ENCODE measurements around the gene CLCN5.

CLCN5 gene

GRCh38 chrX:49915361-49916222 is 6.8 kb upstream of the CLCN5 start:
- Histone ChIP-seq H3K4me3 (ENCODE audit: low read depth, low read length) (no peak overlapping the region), H3K36me3 (replicated peaks) (no peaks in the 10 kb centered on the region), H3K27ac (no peak overlapping the region), H3K27me3 (replicated peaks) (no peaks in the 10 kb centered on the region)
- DNase-seq = peak; percentile 32
- TF ChIP-seq CTCF (IDR thresholded peaks at IDR 0.05; ENCODE audit: low read depth, low read length, missing control alignments) = peak; percentile 91
- in situ Hi-C loops (cut with HindIII; ENCODE audit: low pct_ligation_motif_present, low sequenced_read_pairs) = no loop called here

- in situ Hi-C loops (cut with HindIII; ENCODE audit: low pct_ligation_motif_present, low sequenced_read_pairs) = no loop called here
- Histone ChIP-seq H3K4me3 (ENCODE audit: low read depth, low read length) (no peak overlapping the region), H3K27ac (no peak overlapping the region), H3K36me3 (replicated peaks) (no peaks in the 10 kb centered on the region), H3K27me3 (replicated peaks) (no peaks in the 10 kb centered on the region)
- peak; percentile 58 for DNase-seq
- TF ChIP-seq CTCF (IDR thresholded peaks at IDR 0.05; ENCODE audit: low read depth, low read length, missing control alignments) = peak; percentile 85
Measured at GRCh38 chrX:49919617-49920016, 2.8 kb upstream of the CLCN5 start.

GRCh38 chrX:49921109-49921508 is 1.3 kb upstream of the CLCN5 start:
- in situ Hi-C loops (cut with HindIII; ENCODE audit: low pct_ligation_motif_present, low sequenced_read_pairs) = no loop called here
- H3K27ac ChIP-seq = no peak overlapping the region
- H3K36me3 ChIP-seq (replicated peaks) = no peaks in the 10 kb centered on the region
- no peak overlapping the region for H3K4me3 ChIP-seq (ENCODE audit: low read depth, low read length)
- DNase-seq = no peak
- H3K27me3 ChIP-seq (replicated peaks) = no peaks in the 10 kb centered on the region
- TF ChIP-seq CTCF (IDR thresholded peaks at IDR 0.05; ENCODE audit: low read depth, low read length, missing control alignments) = no peak

GRCh38 chrX:49925176-49925575 is 2.8 kb downstream of the CLCN5 start:
- H3K27me3 ChIP-seq (replicated peaks) = no peaks in the 10 kb centered on the region
- no peaks in the 10 kb centered on the region for H3K36me3 ChIP-seq (replicated peaks)
- no peak for TF ChIP-seq CTCF (IDR thresholded peaks at IDR 0.05; ENCODE audit: low read depth, low read length, missing control alignments)
- H3K4me3 ChIP-seq (ENCODE audit: low read depth, low read length) = no peak overlapping the region
- no peak overlapping the region for H3K27ac ChIP-seq
- no peak for DNase-seq
- in situ Hi-C loops (cut with HindIII; ENCODE audit: low pct_ligation_motif_present, low sequenced_read_pairs) = no loop called here

GRCh38 chrX:49930039-49930438 is 7.6 kb downstream of the CLCN5 start:
- Histone ChIP-seq H3K27ac (no peak overlapping the region), H3K4me3 (ENCODE audit: low read depth, low read length) (no peak overlapping the region), H3K27me3 (replicated peaks) (no peaks in the 10 kb centered on the region), H3K36me3 (replicated peaks) (no peaks in the 10 kb centered on the region)
- no peak for DNase-seq
- TF ChIP-seq CTCF (IDR thresholded peaks at IDR 0.05; ENCODE audit: low read depth, low read length, missing control alignments) = no peak
- in situ Hi-C loops (cut with HindIII; ENCODE audit: low pct_ligation_motif_present, low sequenced_read_pairs) = no loop called here

GRCh38 chrX:49932791-49933190 is 10.4 kb downstream of the CLCN5 start:
- TF ChIP-seq CTCF (IDR thresholded peaks at IDR 0.05; ENCODE audit: low read depth, low read length, missing control alignments) = no peak
- in situ Hi-C loops (cut with HindIII; ENCODE audit: low pct_ligation_motif_present, low sequenced_read_pairs) = no loop called here
- Histone ChIP-seq H3K27me3 (replicated peaks) (no peaks in the 10 kb centered on the region), H3K27ac (no peak overlapping the region), H3K36me3 (replicated peaks) (no peaks in the 10 kb centered on the region), H3K4me3 (ENCODE audit: low read depth, low read length) (no peak overlapping the region)
- DNase-seq = no peak
